22Rv1 (cell line): ENCODE measurements around the gene TMEM145.

Experiments
- ZFX ChIP-seq: fragments of 450-650 bp; IDR thresholded peaks from 2 replicates; pipeline ENCODE4 v1.6.1; 2017; ENCODE audit warnings: antibody characterized with exemption, borderline replicate concordance
- TF ChIP-seq, protein P1 (sequence below): fragments of 450-650 bp; IDR thresholded peaks from 2 replicates; pipeline ENCODE4 v1.5.1; 2017; ENCODE audit warnings: mild to moderate bottlenecking

DNA sequence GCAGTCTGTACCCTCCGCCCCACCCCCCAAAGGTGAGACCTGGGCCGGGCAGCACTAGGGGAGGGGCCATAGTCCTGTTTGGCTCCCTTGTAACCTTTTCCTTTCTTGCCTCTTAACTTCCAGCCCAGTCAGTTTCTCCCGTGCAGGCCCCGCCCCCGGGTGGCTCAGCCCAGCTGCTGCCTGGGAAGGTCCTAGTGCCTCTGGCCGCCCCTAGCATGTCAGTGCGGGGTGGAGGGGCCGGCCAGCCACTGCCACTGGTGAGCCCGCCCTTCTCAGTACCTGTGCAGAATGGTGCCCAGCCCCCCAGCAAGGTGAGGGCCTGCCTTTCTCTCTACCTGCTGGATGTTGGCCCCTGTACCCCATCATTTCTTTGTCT lies 21.7 kb upstream of the TMEM145 start:
- TF ChIP-seq, protein P1, sequence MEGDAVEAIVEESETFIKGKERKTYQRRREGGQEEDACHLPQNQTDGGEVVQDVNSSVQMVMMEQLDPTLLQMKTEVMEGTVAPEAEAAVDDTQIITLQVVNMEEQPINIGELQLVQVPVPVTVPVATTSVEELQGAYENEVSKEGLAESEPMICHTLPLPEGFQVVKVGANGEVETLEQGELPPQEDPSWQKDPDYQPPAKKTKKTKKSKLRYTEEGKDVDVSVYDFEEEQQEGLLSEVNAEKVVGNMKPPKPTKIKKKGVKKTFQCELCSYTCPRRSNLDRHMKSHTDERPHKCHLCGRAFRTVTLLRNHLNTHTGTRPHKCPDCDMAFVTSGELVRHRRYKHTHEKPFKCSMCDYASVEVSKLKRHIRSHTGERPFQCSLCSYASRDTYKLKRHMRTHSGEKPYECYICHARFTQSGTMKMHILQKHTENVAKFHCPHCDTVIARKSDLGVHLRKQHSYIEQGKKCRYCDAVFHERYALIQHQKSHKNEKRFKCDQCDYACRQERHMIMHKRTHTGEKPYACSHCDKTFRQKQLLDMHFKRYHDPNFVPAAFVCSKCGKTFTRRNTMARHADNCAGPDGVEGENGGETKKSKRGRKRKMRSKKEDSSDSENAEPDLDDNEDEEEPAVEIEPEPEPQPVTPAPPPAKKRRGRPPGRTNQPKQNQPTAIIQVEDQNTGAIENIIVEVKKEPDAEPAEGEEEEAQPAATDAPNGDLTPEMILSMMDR, result no peak; the same call in 1 of the 2 replicates
- no peak for TF ChIP-seq ZFX
